Sigmoid colon (tissue), 4 donors: ENCODE results near the gene CFAP46.

Experiments used
- EP300 ChIP-seq, 4 donors: sonication (generic); formaldehyde crosslinking; IDR thresholded peaks; one replicate each; pipeline ENCODE4 v1.6.1; 2017; ENCODE audit warnings: antibody characterized with exemption in 4 of 4
- POLR2AphosphoS5 ChIP-seq, 4 donors: sonication (generic); formaldehyde crosslinking; IDR thresholded peaks; one replicate each; pipeline ENCODE4 v1.6.1; 2017; ENCODE audit warnings: antibody characterized with exemption in 4 of 4
- TF ChIP-seq, protein P1 (sequence below), 4 experiments: fragments of 450-650 bp in 3 of 4; fragments of 200-600 bp in 1 of 4; IDR thresholded peaks; one replicate each; pipeline ENCODE4 v1.5.1; 2016 to 2019; ENCODE audit warnings: antibody characterized with exemption in 4 of 4, mild to moderate bottlenecking in 3 of 4, moderate library complexity in 2 of 4

DNA sequence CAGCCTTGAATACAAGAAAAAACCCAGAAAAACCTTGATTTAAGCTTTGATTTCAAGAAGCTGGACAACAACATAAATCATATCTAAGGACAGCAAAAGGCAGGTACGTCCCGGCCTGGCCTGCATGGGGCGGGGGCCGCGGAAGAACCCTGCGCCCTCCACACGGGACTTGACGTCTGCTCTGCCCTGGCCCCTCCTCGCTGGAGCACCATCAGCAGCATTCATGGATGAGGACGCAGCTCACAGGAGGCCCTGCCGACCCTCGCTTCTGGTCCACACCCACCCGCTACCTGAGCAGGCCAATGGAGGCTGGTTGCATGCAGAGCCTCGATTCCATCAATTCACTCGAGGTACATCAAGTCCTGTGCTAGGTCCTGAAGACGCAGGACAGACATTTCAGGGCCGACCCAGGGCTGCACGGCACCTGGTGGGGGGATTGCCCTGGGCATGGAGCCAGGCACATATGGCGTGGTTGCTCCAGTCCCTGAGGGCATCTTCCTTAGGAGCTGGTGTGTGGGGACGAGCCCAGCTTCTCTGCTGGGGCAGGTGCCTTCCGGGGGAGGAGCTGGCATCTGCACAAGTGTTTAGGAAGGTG, 93.3 kb downstream of the CFAP46 start:
- TF ChIP-seq, protein P1, sequence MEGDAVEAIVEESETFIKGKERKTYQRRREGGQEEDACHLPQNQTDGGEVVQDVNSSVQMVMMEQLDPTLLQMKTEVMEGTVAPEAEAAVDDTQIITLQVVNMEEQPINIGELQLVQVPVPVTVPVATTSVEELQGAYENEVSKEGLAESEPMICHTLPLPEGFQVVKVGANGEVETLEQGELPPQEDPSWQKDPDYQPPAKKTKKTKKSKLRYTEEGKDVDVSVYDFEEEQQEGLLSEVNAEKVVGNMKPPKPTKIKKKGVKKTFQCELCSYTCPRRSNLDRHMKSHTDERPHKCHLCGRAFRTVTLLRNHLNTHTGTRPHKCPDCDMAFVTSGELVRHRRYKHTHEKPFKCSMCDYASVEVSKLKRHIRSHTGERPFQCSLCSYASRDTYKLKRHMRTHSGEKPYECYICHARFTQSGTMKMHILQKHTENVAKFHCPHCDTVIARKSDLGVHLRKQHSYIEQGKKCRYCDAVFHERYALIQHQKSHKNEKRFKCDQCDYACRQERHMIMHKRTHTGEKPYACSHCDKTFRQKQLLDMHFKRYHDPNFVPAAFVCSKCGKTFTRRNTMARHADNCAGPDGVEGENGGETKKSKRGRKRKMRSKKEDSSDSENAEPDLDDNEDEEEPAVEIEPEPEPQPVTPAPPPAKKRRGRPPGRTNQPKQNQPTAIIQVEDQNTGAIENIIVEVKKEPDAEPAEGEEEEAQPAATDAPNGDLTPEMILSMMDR (IDR thresholded peaks at IDR 0.05) = no peak
- no peak for TF ChIP-seq POLR2AphosphoS5 (IDR thresholded peaks at IDR 0.05)
- no peak for TF ChIP-seq EP300 (IDR thresholded peaks at IDR 0.05)
